IMR-90 (cell line): ENCODE results near the gene APC2. TPM values are rescaled to one million over a fixed set of nuclear protein-coding genes. Genes with fewer than 3 reads are reported as not detected.

Experiments
- ATAC-seq: fragments of 200-7000 bp; cut with Tn5 transposase; 2 replicates; pipeline ENCODE4 v1.9.1; 2020; ENCODE audit warnings: low read depth, mild to moderate bottlenecking, moderate library complexity
- BruUV-seq: library from RNA; stranded (reverse); fragments of 400-500 nt; replicated peaks from 2 replicates; lab custom pipeline; 2021; lab: Mats Ljungman, UMichigan
- CTCF ChIA-PET: fragments of 300-600 bp; formaldehyde crosslinking; extraction: SDS; loops from one replicate; lab custom pipeline; 2021; ENCODE audit warnings: antibody characterized with exemption; lab: Yijun Ruan, JAX
- POLR2A ChIA-PET: fragments of 300-600 bp; sonication (Branson Sonifier 250); formaldehyde crosslinking; loops from one replicate; lab custom pipeline; 2022; ENCODE audit warnings: antibody characterized with exemption; ENCODE audit not compliant: unreplicated experiment; lab: Charles Lee
- DNase-seq: peaks from one replicate; pipeline ENCODE4 v3.0.0; 2013
- H2AFZ ChIP-seq: replicated peaks from 2 replicates; pipeline ENCODE3; 2013; ENCODE audit warnings: low read length, mild to moderate bottlenecking; ENCODE audit not compliant: poor library complexity
- H2AK5ac ChIP-seq: 2 replicates; pipeline ENCODE4 v1.6.1; 2013; ENCODE audit warnings: low read depth, low read length, inconsistent platforms
- H2AK9ac ChIP-seq: replicated peaks from 2 replicates; pipeline ENCODE3; 2013; ENCODE audit warnings: mild to moderate bottlenecking, low read depth, low read length, moderate library complexity; ENCODE audit not compliant: poor library complexity
- H2BK120ac ChIP-seq: 2 replicates; pipeline ENCODE4 v1.6.1; 2013; ENCODE audit warnings: low read depth, low read length, inconsistent platforms
- H2BK15ac ChIP-seq: 3 replicates; pipeline ENCODE4 v1.6.1; 2013; ENCODE audit warnings: low read depth, low read length, inconsistent platforms
- H2BK20ac ChIP-seq: 2 replicates; pipeline ENCODE4 v1.6.1; 2013; ENCODE audit warnings: low read depth, mild to moderate bottlenecking, inconsistent platforms, low read length, moderate library complexity
- H2BK5ac ChIP-seq: 2 replicates; pipeline ENCODE4 v1.6.1; 2013; ENCODE audit warnings: mild to moderate bottlenecking, low read depth, low read length, inconsistent platforms; ENCODE audit not compliant: poor library complexity, severe bottlenecking
- H3K14ac ChIP-seq: replicated peaks from 2 replicates; pipeline ENCODE4 v1.6.1; 2013; ENCODE audit warnings: low read depth, low read length, inconsistent platforms
- H3K18ac ChIP-seq: 2 replicates; pipeline ENCODE4 v1.6.1; 2013; ENCODE audit warnings: low read depth, low read length, control low read depth
- H3K23ac ChIP-seq: 2 replicates; pipeline ENCODE4 v1.6.1; 2013; ENCODE audit warnings: low read depth, low read length, inconsistent platforms
- H3K27ac ChIP-seq: 2 replicates; pipeline ENCODE4 v1.5.1; 2013; ENCODE audit warnings: mild to moderate bottlenecking, control low read depth, low read length; ENCODE audit not compliant: insufficient read depth
- H3K27me3 ChIP-seq: 2 replicates; pipeline ENCODE4 v1.6.1; 2013; ENCODE audit warnings: low read length; ENCODE audit not compliant: control insufficient read depth, insufficient read depth
- H3K36me3 ChIP-seq: 2 replicates; pipeline ENCODE4 v1.6.1; 2013; ENCODE audit warnings: low read length, mixed read lengths; ENCODE audit not compliant: control insufficient read depth, insufficient read depth
- H3K4ac ChIP-seq: 2 replicates; pipeline ENCODE4 v1.6.1; 2013; ENCODE audit warnings: low read depth, low read length, inconsistent platforms
- H3K4me1 ChIP-seq: 2 replicates; pipeline ENCODE4 v1.6.1; 2013; ENCODE audit warnings: low read length, mixed read lengths; ENCODE audit not compliant: control insufficient read depth, insufficient read depth
- H3K4me2 ChIP-seq: 2 replicates; pipeline ENCODE4 v1.6.1; 2013; ENCODE audit warnings: low read depth, mild to moderate bottlenecking, control low read depth, low read length, moderate library complexity
- H3K4me3 ChIP-seq: 2 replicates; pipeline ENCODE4 v1.5.1; 2013; ENCODE audit warnings: low read depth, mild to moderate bottlenecking, control low read depth, low read length, moderate library complexity; ENCODE audit not compliant: insufficient read depth
- H3K56ac ChIP-seq: 2 replicates; pipeline ENCODE4 v1.6.1; 2013; ENCODE audit warnings: low read length, inconsistent platforms; ENCODE audit not compliant: insufficient read depth; ENCODE audit errors: extremely low read depth
- H3K79me1 ChIP-seq, 2 experiments: 2 replicates each; pipeline ENCODE4 v1.6.1; 2013; ENCODE audit warnings: low read length in 2 of 2, inconsistent platforms in 1 of 2, low read depth in 1 of 2
- H3K9ac ChIP-seq: 2 replicates; pipeline ENCODE4 v1.6.1; 2013; ENCODE audit warnings: low read depth, low read length, control low read depth
- H3K9me1 ChIP-seq: 2 replicates; pipeline ENCODE4 v1.6.1; 2013; ENCODE audit warnings: low read length, inconsistent platforms; ENCODE audit not compliant: insufficient read depth
- H3K9me3 ChIP-seq: 2 replicates; pipeline ENCODE4 v1.6.1; 2013; ENCODE audit warnings: low read length; ENCODE audit not compliant: control insufficient read depth, insufficient read depth
- H4K20me1 ChIP-seq: 2 replicates; pipeline ENCODE4 v1.6.1; 2013; ENCODE audit warnings: low read length, inconsistent platforms; ENCODE audit not compliant: insufficient read depth
- H4K5ac ChIP-seq: 2 replicates; pipeline ENCODE4 v1.6.1; 2013; ENCODE audit warnings: mild to moderate bottlenecking, low read depth, low read length, control low read depth
- H4K8ac ChIP-seq, 2 experiments: 2 replicates each; pipeline ENCODE4 v1.6.1; 2013; ENCODE audit warnings: low read depth in 2 of 2, low read length in 2 of 2, control low read depth in 1 of 2, inconsistent platforms in 1 of 2
- H4K91ac ChIP-seq: 2 replicates; pipeline ENCODE4 v1.6.1; 2013; ENCODE audit warnings: low read depth, low read length, inconsistent platforms; ENCODE audit not compliant: insufficient read depth
- BHLHE40 ChIP-seq: fragments of 150-350 bp; IDR thresholded peaks from 2 replicates; pipeline ENCODE4 v1.6.1; 2016; ENCODE audit warnings: mild to moderate bottlenecking, low read depth, low read length
- CTCF ChIP-seq: conservative IDR thresholded peaks from 2 replicates; pipeline ENCODE4 v1.5.1; 2012; ENCODE audit warnings: mild to moderate bottlenecking, low read depth, low read length, improper control_type of control experiment
- MXI1 ChIP-seq: IDR thresholded peaks from 2 replicates; pipeline ENCODE4 v1.6.1; 2012; ENCODE audit warnings: low read depth, mild to moderate bottlenecking, low read length, moderate library complexity, borderline replicate concordance
- NFE2L2 ChIP-seq: fragments of 150-350 bp; IDR thresholded peaks from 2 replicates; pipeline ENCODE4 v1.6.1; 2016; ENCODE audit warnings: low read depth, mild to moderate bottlenecking, low read length
- RFX5 ChIP-seq: IDR thresholded peaks from 2 replicates; pipeline ENCODE4 v1.8.0; 2012; ENCODE audit warnings: low read depth, mild to moderate bottlenecking, low read length, moderate library complexity
- SMC3 ChIP-seq: fragments of 150-350 bp; IDR thresholded peaks from 2 replicates; pipeline ENCODE4 v1.6.1; 2016; ENCODE audit warnings: low read depth, mild to moderate bottlenecking, antibody characterized with exemption, low read length, moderate library complexity
- USF2 ChIP-seq: fragments of 150-350 bp; IDR thresholded peaks from 2 replicates; pipeline ENCODE4 v1.6.1; 2017; ENCODE audit warnings: mild to moderate bottlenecking, antibody characterized with exemption, low read length, low read depth
- WGBS, 2 experiments: methylation state at CpG; one replicate each; pipeline versions ENCODE4 v1.1.5 to v1.1.7; 2013; ENCODE audit warnings: missing lambda C conversion rate in 2 of 2; ENCODE audit not compliant: insufficient read length in 1 of 2; ENCODE audit errors: extremely low coverage in 2 of 2; 5-methylcytosine and 5-hydroxymethylcytosine counted together
- dilution Hi-C: fragments of 300-500 bp; cut with HindIII; formaldehyde crosslinking; loops from one replicate; pipeline ENCODE4 v1.14.3; 2018; ENCODE audit warnings: low sequenced_read_pairs; ENCODE audit not compliant: unreplicated experiment
- in situ Hi-C: fragments of 300-500 bp; cut with MboI; formaldehyde crosslinking; loops from 3 replicates; pipeline ENCODE4 v1.14.3; 2019; ENCODE audit warnings: low sequenced_read_pairs, inconsistent platforms, mixed read lengths
- intact Hi-C: fragments of 100-400 bp; cut with micrococcal nuclease; formaldehyde crosslinking; loops from 2 replicates; pipeline ENCODE4 v1.10.0; 2022
- polyA plus RNA-seq, 3 experiments: library from polyadenylated mRNA; depleted of rRNA; stranded (reverse); fragments of >200 nt; gene quantifications; 2 replicates each; pipeline ENCODE4 v1.2.3, GENCODE V29; 2012; ENCODE audit warnings: low replicate concordance in 1 of 3
- total RNA-seq: library from RNA; depleted of rRNA; stranded (reverse); fragments of >200 nt; gene quantifications from 2 replicates; pipeline ENCODE4 v1.2.3, GENCODE V29; 2012

APC2 gene
- total and polyA plus RNA-seq, 2 of the 4 experiments (the other 2 are of a cell fraction), result 0.36 to 0.41 TPM

- ChIA-PET CTCF (no interaction called here), POLR2A (no interaction called here)
- no peak overlapping the region for H2AK9ac ChIP-seq
- TF ChIP-seq RFX5 (no peak), SMC3 (no peak), USF2 (no peak), NFE2L2 (no peak), CTCF (no peak), BHLHE40 (no peak), MXI1 (no peak)
- H4K91ac ChIP-seq, result no peak overlapping the region
- H3K14ac ChIP-seq, result no peak overlapping the region
- in situ Hi-C loops (no loop called here), intact Hi-C loops (no loop called here), dilution Hi-C loops (no loop called here)
- no peak overlapping the region for H3K27ac ChIP-seq
- H2BK5ac ChIP-seq, result no peak overlapping the region
- H3K9me1 ChIP-seq, result no peaks in the 10 kb centered on the region
- 100% methylated on average over 3 of the region's 14 CpGs; no CpG with 5 or more reads in 1 of the 2 experiments for WGBS, 2 experiments
- no peaks in the 10 kb centered on the region for H3K4me1 ChIP-seq
- peaks cover 69% of the 10 kb centered on the region for H3K36me3 ChIP-seq
- H3K4ac ChIP-seq, result no peak overlapping the region
- H3K56ac ChIP-seq, result no peak overlapping the region
- no peak overlapping the region for H4K5ac ChIP-seq
- no peak overlapping the region for H2AK5ac ChIP-seq
- H2BK120ac ChIP-seq, result no peak overlapping the region
- peaks cover 21 to 66% of the 10 kb centered on the region in 2 experiments for H3K79me1 ChIP-seq
- H4K20me1 ChIP-seq, result peaks cover 26% of the 10 kb centered on the region
- no peak overlapping the region for H3K4me3 ChIP-seq
- no peak for DNase-seq
- H3K23ac ChIP-seq, result no peak overlapping the region
- no peak for ATAC-seq
- H2BK15ac ChIP-seq, result no peak overlapping the region
- BruUV-seq, result no TSS peak
- no peak overlapping the region for H2AFZ ChIP-seq
- H3K18ac ChIP-seq, result no peak overlapping the region
- no peak overlapping the region for H3K4me2 ChIP-seq
- H4K8ac ChIP-seq, result no peak overlapping the region
- H3K9me3 ChIP-seq, result no peaks in the 10 kb centered on the region
- no peaks in the 10 kb centered on the region for H3K27me3 ChIP-seq
- no peak overlapping the region for H2BK20ac ChIP-seq
- H3K9ac ChIP-seq, result no peak overlapping the region
These were observed 19.7 kb upstream of the APC2 start for GRCh38 chr19:1430246-1430645.
